HG03439 (cell line): ENCODE results near the gene PAK5.
"Not testable (repeated sequence)": the region's sequence is repeated elsewhere in the genome, so short reads cannot be mapped to it uniquely, and the experiment has no call there.

Source experiments
- ATAC-seq: cut with Tn5 transposase; IDR thresholded peaks from one replicate; pipeline ENCODE4 v1.9.1; 2021; ENCODE audit warnings: mild to moderate bottlenecking, moderate library complexity; ENCODE audit not compliant: unreplicated experiment

PAK5 gene

GRCh38 chr20:9686455-9686854, 152.4 kb downstream of the PAK5 start:
- no peak for ATAC-seq

GRCh38 chr20:9686001-9686400, 152.9 kb downstream of the PAK5 start:
- ATAC-seq: no peak

DNA sequence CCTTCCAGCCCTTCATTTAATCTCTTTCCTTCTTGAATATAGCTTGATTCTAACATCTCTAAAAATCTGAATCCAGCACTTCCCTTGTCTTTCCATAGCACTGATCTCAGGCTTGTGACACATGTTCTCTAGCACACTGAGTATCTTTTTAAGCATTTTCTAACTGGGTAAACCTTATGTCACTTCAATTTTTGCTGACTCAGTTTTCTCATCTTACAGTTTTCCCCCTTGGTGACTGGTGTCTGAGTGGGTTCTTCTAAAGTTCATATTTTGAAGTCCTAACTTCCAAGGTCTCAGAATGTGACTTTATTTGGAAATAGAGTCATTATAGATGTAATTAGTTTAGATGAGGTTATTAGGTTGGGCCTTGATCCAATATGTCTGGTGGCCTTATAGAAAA, 153.9 kb downstream of the PAK5 start:
- ATAC-seq: no peak

- ATAC-seq: no peak
Observed at GRCh38 chr20:9677100-9677623, 161.7 kb downstream of the PAK5 start.

DNA sequence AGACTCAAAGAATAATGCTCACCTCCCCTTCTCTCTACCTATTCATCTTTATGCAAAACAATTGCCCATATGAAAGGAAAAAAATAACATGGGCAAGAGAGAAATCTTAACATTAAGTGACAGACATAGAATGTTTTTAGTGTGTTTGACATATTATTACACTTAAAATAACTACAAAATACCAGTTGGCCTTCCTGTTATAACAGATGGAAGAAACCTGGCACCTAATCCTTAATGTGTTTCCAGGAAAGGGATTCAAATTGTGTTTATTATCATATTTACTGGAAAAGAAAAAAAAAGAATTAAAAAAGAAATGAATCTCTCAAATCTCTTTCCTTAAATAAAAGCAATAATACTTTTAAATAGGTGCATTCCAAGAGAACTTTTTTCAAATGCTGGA, 165.9 kb downstream of the PAK5 start:
- ATAC-seq: no peak

DNA sequence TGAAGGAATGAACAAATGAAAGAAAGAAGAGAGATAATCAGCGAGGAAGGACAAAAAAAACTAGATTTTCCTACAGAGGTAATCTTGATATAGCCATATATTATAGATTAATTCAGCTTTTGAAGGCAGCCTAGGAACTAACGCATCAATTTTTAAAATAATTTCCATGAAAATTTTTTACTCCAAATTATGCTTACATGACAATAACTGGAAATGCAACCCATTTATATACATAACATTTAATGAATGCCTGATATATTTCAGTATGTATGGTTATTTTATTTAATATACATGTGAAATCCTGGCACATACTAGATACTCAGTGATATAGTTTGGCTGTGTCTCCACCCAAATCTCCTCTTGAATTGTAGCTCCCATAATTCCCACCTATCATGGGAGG, 166.8 kb downstream of the PAK5 start:
- no peak for ATAC-seq

DNA sequence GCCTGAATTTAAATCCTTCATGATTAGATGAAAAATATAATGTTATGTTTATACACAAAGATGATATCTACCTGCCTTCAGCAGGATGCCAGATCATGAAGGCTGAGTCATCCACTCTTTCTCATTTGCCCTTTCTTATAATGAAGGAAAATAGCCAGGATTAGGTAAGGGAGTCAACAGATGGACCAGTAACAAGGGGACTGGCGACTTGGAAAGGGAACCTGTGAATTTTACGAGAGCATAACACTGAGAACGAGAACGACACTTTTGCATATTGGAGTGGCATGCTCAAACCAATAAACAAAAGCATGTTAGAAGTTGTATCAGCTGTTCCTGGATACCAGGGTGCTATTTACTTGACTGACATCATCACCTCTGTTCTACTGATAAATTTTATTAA, 170.5 kb downstream of the PAK5 start:
- no peak for ATAC-seq

DNA sequence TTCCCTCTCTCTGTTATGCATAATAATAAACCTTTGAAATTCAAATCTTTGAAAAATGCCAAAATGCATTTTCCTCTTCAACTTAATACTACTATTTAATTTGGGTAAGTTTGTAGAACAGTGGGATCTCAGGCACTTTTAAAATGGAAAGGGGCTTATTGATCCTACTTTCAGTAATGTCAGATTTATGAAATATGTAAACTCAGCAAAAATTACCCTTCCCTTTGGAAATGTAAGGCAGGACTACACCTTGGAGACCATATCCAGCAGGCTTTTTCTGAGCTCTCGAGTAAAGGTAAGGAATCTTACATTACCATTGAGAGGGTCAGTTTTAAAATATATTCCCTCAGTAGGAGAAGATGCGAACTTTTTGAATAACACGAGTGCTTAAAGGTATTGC, 175.5 kb downstream of the PAK5 start:
- ATAC-seq: no peak

GRCh38 chr20:9660236-9660868, 178.5 kb downstream of the PAK5 start:
- no peak for ATAC-seq

- ATAC-seq: no peak
Observed at GRCh38 chr20:9647741-9648140, 191.1 kb downstream of the PAK5 start.

- ATAC-seq: no peak
Observed at GRCh38 chr20:9646375-9646774, 192.5 kb downstream of the PAK5 start.

- ATAC-seq: no peak
Observed at GRCh38 chr20:9642882-9643281, 196.0 kb downstream of the PAK5 start.

DNA sequence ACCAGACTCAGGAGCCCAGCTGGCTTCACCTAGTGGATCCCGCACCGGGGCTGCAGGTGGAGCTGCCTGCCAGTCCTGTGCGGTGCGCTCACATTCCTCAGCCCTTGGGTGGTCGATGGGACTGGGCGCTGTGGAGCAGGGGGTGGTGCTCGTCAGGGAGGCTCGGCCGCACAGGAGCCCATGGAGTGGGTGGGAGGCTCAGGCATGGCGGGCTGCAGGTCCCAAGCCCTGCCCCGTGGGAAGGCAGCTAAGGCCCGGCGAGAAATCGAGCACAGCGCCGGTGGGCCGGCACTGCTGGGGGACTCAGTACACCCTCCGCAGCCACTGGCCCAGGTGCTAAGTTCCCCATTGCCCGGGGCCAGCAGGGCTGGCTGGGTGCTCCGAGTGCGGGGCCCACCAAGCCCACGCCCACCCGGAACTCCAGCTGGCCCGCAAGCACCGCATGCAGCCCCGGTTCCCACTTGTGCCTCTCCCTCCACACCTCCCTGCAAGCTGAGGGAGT, 197.3 kb downstream of the PAK5 start:
- ATAC-seq: not testable (repeated sequence)

- ATAC-seq: no peak
Observed at GRCh38 chr20:9637889-9638288, 201.0 kb downstream of the PAK5 start.

GRCh38 chr20:9635750-9636149, 203.1 kb downstream of the PAK5 start:
- no peak for ATAC-seq

DNA sequence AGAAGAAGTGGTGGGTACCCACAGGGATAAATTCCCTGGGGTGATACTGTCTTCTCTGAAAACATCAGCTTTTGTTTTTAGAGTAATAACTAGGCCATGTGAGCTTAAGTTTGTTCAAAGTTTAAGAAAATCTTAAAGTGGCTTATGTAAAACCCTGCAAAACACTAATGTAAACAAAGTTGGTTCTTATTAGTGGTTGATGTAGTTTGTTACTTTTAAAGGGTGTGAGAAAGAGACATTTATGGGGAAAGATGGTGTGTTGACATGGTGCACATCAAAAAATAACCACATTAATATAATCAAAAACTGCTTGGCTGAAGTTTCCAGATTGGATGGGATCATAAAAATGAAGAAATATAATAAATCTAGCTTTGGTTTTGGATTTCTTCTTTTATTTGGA, 204.5 kb downstream of the PAK5 start:
- no peak for ATAC-seq

DNA sequence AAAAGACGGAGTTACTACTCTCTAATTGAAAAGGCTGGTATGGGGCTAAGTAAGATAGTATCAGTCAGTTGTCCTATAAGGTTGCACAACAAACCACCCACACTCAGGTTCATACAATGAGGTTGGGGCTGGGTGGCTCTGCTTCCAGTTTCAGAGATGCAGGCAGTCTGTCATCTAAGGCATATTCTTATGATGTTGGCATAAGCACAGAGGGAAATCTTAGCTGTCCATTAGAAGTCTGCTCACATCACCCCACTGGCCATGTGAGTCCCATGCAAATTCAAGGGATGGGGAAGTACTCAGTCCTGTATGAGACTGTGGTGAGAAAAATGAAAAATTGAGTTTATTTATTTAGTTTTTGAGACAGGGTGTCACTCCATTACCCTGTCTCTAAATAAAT, 205.9 kb downstream of the PAK5 start:
- ATAC-seq: no peak

DNA sequence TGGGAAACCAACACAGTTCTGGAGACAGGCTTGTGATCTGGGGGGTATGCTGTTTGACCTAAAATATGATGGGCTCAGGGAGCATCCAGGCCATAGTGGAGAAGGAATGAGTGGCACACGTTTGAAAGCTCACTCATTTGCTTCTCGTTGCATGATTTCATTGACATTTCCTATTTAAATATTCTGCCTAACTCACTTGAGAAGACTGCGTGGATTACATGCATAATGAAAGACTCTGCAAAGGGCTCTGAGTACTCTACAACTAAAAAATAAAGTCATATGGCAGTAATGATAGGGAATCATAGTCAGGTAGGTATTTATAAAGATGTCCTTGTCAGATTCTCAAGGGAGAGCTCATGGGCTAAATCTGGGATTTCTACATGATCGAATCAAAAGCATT, 206.6 kb downstream of the PAK5 start:
- ATAC-seq: no peak

- ATAC-seq: no peak
Observed at GRCh38 chr20:9630554-9630953, 208.3 kb downstream of the PAK5 start.

DNA sequence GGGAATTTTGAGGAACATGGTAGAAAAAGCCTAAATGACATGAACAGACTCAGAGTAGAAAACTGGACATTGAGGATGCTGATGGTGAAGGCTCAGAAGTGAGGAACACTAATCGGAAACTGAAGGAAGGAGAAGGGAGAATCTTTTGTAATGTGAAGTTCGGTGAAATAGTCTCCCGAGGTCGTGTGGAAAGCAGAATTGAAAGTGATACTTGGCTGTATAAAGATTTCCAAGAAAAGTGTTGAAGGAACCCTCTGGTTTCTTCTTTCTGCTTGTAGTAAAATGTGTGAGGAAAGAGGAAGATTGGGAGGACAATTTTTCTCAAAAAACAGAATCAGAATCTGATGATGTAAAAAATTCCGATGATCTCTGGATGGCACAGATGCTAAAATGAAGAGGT, 209.0 kb downstream of the PAK5 start:
- ATAC-seq: no peak

DNA sequence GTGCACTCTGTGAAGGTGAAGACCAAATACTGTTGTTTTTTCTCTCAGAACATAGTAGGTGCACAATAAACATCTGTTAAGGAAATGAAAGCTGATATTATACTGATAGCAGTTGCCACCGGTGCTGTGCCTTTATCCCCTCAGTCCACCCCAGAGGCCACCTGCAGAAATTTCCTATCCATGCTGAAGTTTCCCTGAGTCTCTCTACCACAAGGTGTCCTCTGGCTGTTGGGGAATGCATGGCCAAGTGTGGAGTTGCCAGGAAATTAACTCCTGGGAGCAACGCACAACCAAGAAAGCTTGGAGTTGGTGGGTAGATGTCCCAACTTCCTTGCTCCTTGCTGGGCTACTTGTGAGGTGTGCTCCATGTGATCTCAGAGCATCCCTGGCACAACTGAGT, 210.3 kb downstream of the PAK5 start:
- ATAC-seq: no peak

DNA sequence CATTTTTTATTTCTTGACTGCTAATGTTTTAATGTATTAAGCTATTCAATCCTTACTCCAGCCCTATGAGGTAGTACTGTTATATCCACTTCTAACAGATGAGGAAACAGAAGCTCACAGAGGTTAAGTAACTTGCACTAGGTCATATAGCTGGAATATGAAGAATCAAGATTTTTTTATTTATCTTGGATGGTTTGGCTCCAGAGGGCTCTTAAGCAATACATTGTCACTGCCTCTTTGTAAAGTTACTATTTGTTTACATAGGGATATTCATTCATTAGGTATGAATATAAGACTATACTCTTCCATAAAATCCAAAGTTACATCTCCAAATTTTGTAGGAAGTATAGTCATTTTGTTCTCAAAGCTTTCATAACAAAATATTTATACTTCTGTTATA, 210.7 kb downstream of the PAK5 start:
- no peak for ATAC-seq

GRCh38 chr20:9627219-9627618, 211.7 kb downstream of the PAK5 start:
- no peak for ATAC-seq
